HepG2 (cell line): ENCODE results near the gene THSD1. TPM values are rescaled to one million over a fixed set of nuclear protein-coding genes. Genes with fewer than 3 reads are reported as not detected.

ENCODE experiments used
- ARNT2 ChIP-seq: sonication (generic); formaldehyde crosslinking; IDR thresholded peaks from 2 replicates; pipeline ENCODE4 v1.8.0; 2022; ENCODE audit warnings: mild to moderate bottlenecking, low read depth, missing genetic modification reagents, moderate library complexity
- ATF3 ChIP-seq: sonication (generic); formaldehyde crosslinking; IDR thresholded peaks from 2 replicates; pipeline ENCODE4 v1.4.0; 2020; ENCODE audit warnings: missing genetic modification reagents
- BHLHE40 ChIP-seq: IDR thresholded peaks from 2 replicates; pipeline ENCODE4 v1.6.1; 2011; ENCODE audit warnings: low read length, improper control_type of control experiment
- DZIP1 ChIP-seq: sonication (generic); formaldehyde crosslinking; IDR thresholded peaks from 2 replicates; pipeline ENCODE4 v1.5.0; 2020; ENCODE audit warnings: mild to moderate bottlenecking, missing genetic modification reagents
- EEA1 ChIP-seq: sonication (generic); formaldehyde crosslinking; IDR thresholded peaks from 2 replicates; pipeline ENCODE4 v1.5.1; 2020; ENCODE audit warnings: mild to moderate bottlenecking, missing genetic modification reagents, borderline replicate concordance
- LBX2 ChIP-seq: sonication (generic); formaldehyde crosslinking; IDR thresholded peaks from 2 replicates; pipeline ENCODE4 v1.5.0; 2020; ENCODE audit warnings: missing genetic modification reagents, mild to moderate bottlenecking, borderline replicate concordance
- NFIC ChIP-seq: IDR thresholded peaks from 2 replicates; pipeline ENCODE4 v1.6.1; 2012; ENCODE audit warnings: mild to moderate bottlenecking, low read length, inconsistent platforms
- PHB2 ChIP-seq: fragments of 450-650 bp; IDR thresholded peaks from 2 replicates; pipeline ENCODE4 v1.6.1; 2018; ENCODE audit not compliant: partially characterized antibody
- PRMT3 ChIP-seq: sonication (generic); formaldehyde crosslinking; IDR thresholded peaks from 2 replicates; pipeline ENCODE4 v1.8.1; 2022; ENCODE audit warnings: low read depth, mild to moderate bottlenecking, moderate library complexity, missing genetic modification reagents, borderline replicate concordance
- PTBP1 ChIP-seq: fragments of 200-400 bp; formaldehyde crosslinking; IDR thresholded peaks from 2 replicates; pipeline ENCODE4 v1.6.1; 2018; ENCODE audit warnings: low read length, low read depth; ENCODE audit not compliant: poor library complexity, severe bottlenecking
- SP1 ChIP-seq, 2 experiments: fragments of 450-650 bp in 1 of 2; sonication (generic) in 1 of 2; formaldehyde crosslinking in 1 of 2; IDR thresholded peaks; 2 replicates each; pipeline versions ENCODE4 v1.4.0 to v1.6.1; 2016 to 2020; ENCODE audit warnings: missing genetic modification reagents in 1 of 2
- SP140L ChIP-seq: sonication (generic); formaldehyde crosslinking; IDR thresholded peaks from 2 replicates; pipeline ENCODE4 v1.4.0; 2020; ENCODE audit warnings: missing genetic modification reagents, borderline replicate concordance
- TAF15 ChIP-seq: fragments of 200-400 bp; formaldehyde crosslinking; IDR thresholded peaks from one replicate; pipeline ENCODE4 v1.6.1; 2018; ENCODE audit warnings: mild to moderate bottlenecking, low read depth, low read length; ENCODE audit not compliant: poor library complexity, severe bottlenecking
- ZNF101 ChIP-seq: sonication (generic); formaldehyde crosslinking; IDR thresholded peaks from 2 replicates; pipeline ENCODE4 v1.4.0; 2020; ENCODE audit warnings: mild to moderate bottlenecking, low read depth, missing genetic modification reagents, borderline replicate concordance
- ZNF12 ChIP-seq: sonication (generic); formaldehyde crosslinking; IDR thresholded peaks from 2 replicates; pipeline ENCODE4 v1.5.0; 2020; ENCODE audit warnings: missing genetic modification reagents
- ZNF703 ChIP-seq: sonication (generic); formaldehyde crosslinking; IDR thresholded peaks from 2 replicates; pipeline ENCODE4 v1.5.1; 2020; ENCODE audit warnings: missing genetic modification reagents, mild to moderate bottlenecking, moderate library complexity, borderline replicate concordance
- polyA plus RNA-seq, 8 experiments: library from polyadenylated mRNA; depleted of rRNA in 3 of 8; stranded (reverse) in 7 of 8; unstranded in 1 of 8; fragments of >200 nt; fragmentation: Illumina TruSeq in 4 of 8; extraction: Trizol in 4 of 8; gene quantifications; 2 replicates each; pipeline versions ENCODE4 v1.2.1 to v1.2.3, GENCODE V29; 2011 to 2016; ENCODE audit warnings: low read depth in 4 of 8, missing spikeins in 1 of 8, mixed read lengths in 1 of 8; ENCODE audit not compliant: insufficient read depth in 1 of 8
- total RNA-seq, 5 experiments: library from RNA; depleted of rRNA; stranded (reverse); fragments of >200 nt; fragmentation: Illumina TruSeq; extraction: Trizol; gene quantifications; 2 replicates each; pipeline ENCODE4 v1.2.3, GENCODE V29; 2016; ENCODE audit warnings: low read depth in 1 of 5
- TF ChIP-seq, protein P1 (sequence below): sonication (generic); formaldehyde crosslinking; IDR thresholded peaks from 2 replicates; pipeline ENCODE4 v1.4.0; 2020; ENCODE audit warnings: missing genetic modification reagents, borderline replicate concordance
- TF ChIP-seq, protein P2 (sequence below): sonication (generic); formaldehyde crosslinking; IDR thresholded peaks from 2 replicates; pipeline ENCODE4 v1.5.0; 2020; ENCODE audit warnings: mild to moderate bottlenecking, missing genetic modification reagents

The THSD1 gene
- total and polyA plus RNA-seq, 2 of the 13 experiments (the other 11 are each of a cell fraction or from before 2014, with no cell fraction given) = 0.11 to 0.15 TPM

GRCh38 chr13:52454820-52455676 is 49.1 kb upstream of the THSD1 start, which contains the start of gene CKAP2 (continued):
- TF ChIP-seq, protein P1, sequence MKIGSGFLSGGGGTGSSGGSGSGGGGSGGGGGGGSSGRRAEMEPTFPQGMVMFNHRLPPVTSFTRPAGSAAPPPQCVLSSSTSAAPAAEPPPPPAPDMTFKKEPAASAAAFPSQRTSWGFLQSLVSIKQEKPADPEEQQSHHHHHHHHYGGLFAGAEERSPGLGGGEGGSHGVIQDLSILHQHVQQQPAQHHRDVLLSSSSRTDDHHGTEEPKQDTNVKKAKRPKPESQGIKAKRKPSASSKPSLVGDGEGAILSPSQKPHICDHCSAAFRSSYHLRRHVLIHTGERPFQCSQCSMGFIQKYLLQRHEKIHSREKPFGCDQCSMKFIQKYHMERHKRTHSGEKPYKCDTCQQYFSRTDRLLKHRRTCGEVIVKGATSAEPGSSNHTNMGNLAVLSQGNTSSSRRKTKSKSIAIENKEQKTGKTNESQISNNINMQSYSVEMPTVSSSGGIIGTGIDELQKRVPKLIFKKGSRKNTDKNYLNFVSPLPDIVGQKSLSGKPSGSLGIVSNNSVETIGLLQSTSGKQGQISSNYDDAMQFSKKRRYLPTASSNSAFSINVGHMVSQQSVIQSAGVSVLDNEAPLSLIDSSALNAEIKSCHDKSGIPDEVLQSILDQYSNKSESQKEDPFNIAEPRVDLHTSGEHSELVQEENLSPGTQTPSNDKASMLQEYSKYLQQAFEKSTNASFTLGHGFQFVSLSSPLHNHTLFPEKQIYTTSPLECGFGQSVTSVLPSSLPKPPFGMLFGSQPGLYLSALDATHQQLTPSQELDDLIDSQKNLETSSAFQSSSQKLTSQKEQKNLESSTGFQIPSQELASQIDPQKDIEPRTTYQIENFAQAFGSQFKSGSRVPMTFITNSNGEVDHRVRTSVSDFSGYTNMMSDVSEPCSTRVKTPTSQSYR (CRISPR knock-in tag) = peak; percentile 63; the same call in 1 of the 2 replicates
- TF ChIP-seq ZNF703 (CRISPR knock-in tag) (no peak), TAF15 (no peak), SP1 (IDR thresholded peaks at IDR 0.05) (no peak), SP1 (CRISPR knock-in tag; IDR thresholded peaks at IDR 0.05) (peak; percentile 62; the same call in 1 of the 2 replicates), PTBP1 (no peak), ZNF101 (CRISPR knock-in tag) (no peak), BHLHE40 (no peak), ARNT2 (CRISPR knock-in tag) (no peak), NFIC (no peak), PRMT3 (no peak), PHB2 (no peak), DZIP1 (CRISPR knock-in tag) (peak; percentile 68; the same call in 1 of the 2 replicates), SP140L (CRISPR knock-in tag) (no peak), ZNF12 (CRISPR knock-in tag) (0 out of 2 replicates have a peak, but pooled peaks have one; percentile 8), LBX2 (no peak), ATF3 (CRISPR knock-in tag) (no peak), EEA1 (CRISPR knock-in tag) (no peak)
- TF ChIP-seq, protein P2, sequence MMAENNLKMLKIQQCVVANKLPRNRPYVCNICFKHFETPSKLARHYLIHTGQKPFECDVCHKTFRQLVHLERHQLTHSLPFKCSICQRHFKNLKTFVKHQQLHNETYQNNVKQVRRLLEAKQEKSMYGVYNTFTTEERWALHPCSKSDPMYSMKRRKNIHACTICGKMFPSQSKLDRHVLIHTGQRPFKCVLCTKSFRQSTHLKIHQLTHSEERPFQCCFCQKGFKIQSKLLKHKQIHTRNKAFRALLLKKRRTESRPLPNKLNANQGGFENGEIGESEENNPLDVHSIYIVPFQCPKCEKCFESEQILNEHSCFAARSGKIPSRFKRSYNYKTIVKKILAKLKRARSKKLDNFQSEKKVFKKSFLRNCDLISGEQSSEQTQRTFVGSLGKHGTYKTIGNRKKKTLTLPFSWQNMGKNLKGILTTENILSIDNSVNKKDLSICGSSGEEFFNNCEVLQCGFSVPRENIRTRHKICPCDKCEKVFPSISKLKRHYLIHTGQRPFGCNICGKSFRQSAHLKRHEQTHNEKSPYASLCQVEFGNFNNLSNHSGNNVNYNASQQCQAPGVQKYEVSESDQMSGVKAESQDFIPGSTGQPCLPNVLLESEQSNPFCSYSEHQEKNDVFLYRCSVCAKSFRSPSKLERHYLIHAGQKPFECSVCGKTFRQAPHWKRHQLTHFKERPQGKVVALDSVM (CRISPR knock-in tag) = no peak
